CD4-positive, alpha-beta T cell treated with Interleukin-15 for 4 hours (primary cell): ENCODE measurements around the gene DGKI.

ENCODE experiments used
- DNase-seq: peaks from one replicate; pipeline ENCODE4 v3.0.0-alpha.2; 2020; ENCODE audit warnings: low spot score

Gene DGKI

DNA sequence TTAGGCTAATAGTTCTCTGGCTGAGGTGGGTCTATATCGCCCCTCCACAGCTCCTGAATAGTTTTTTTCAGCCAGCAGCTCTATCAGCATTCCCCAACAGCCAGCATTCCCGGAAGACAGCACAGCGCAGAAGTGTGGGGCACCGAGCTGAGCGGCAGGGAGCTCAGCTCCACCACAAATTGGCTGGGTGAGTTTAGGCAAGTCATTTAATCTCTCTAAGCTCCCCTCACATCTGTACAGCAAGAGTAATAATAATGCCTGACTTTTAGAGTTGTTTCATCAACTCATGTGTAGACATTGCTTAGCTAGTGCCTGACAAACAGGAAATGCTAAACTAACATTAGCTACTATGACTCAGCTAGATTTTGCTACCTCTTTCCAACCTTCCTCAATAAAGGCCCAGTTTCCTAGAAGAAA, 255.3 kb downstream of the DGKI start:
- DNase-seq = no peak

GRCh38 chr7:137590756-137591305, 255.9 kb downstream of the DGKI start:
- no peak for DNase-seq

GRCh38 chr7:137590071-137590755, 256.6 kb downstream of the DGKI start:
- no peak for DNase-seq

DNA sequence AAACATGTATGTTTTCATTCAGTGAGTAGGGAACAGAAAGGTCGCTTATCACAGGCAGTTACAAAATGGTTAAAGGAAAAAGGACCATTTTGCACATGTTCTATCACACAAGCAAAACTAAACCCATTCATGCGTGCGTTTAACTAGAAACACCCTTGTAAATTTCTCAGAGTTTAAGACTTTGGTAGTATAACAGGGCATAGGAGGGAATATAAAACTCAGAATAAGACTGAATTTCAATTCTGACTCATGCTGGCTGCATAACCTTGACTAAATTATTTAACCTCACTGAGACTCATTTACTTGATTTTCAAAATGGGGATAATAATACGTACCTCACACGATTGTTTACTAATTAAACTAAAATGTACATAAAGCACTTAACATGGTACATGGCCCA, 259.4 kb downstream of the DGKI start:
- no peak for DNase-seq

DNA sequence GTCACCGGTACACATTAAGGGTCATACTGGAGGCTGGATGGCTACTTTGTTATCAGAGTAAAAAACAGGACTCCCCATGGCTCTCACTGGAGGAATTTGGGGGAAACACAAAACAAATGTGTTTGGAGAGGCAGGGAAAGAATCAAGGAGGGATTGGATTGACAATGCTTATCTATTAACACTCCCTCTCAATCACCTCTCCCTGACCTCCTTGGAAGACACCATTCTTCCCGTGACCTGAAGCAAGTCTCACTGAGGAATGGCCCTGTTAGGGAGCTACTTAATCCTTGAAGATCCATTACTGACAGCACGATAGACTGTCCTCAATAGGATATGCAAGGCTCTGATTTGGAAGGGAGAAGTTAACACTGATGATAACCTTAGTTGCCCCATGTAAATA, 261.2 kb downstream of the DGKI start:
- DNase-seq = no peak

DNA sequence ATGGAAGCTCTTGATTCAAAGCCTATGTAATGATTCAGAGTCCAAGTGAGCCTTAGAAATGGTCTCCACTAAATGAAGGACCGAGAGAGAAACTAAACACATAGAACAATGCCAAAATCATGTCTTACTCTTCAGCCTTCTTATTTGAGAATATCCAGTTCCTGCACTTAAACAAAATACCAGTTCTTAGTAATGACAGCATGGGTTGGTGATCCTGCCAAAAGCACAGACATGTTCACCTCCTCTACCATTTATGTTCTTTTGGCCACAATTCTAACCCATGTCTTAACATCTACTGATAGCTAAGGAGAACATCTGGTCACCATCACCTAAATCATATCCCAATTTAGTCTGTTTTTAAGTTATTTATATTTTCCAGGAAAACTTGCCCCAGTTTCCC, 263.6 kb downstream of the DGKI start:
- no peak for DNase-seq

DNA sequence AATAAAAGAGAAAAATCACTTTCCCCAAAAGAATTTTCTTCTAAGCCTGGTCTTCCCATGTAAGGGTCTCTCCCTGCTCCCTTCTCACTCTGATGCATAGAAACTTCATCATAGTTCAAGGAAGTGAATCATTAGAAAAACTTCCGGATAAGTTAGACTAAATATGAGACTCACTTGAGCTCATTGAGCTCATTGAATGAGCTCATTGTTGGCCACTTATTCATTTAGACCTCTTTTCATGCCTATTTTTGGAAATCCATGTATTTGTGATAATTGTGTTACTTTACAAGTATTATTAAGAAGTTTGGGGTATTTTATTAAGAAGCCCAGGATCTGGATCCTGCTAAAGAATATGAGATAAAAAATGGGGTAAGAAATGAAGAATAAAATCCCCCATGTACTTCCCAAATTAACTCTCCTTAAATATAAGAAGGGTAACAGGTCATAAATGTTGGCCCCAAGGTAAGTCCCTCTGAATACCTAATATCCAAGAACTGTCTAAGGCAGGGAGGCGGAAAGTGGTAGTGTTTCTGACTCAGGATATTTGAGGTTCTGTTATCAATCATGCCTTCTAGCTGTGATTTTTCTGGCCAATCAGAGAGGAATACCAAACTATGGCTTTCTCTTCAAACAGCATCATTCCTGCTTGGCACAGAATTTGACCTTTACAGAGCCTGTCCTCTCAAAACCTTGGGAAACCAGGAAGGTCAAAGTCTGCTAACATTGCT, 266.7 kb downstream of the DGKI start:
- no peak for DNase-seq

- no peak for DNase-seq
Measured at GRCh38 chr7:137578541-137578940, 268.2 kb downstream of the DGKI start.

DNA sequence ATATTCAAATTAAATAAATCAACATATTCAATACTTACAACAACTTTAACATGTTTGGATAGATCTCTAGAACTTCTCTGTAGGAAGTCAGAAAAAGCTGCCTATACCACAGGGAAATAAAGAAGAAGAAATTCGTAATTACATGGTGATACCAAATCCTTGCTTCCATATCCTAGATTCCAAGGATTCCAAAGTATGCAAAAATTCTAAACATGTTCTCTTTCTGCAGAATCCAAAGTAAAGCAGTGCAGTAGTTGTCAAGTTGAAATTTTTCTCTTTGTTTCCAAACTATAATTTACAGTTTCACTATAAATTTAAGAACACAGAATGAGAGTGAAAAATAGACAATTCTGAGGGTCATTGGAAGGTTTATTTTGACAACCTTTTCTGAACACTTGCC, 269.6 kb downstream of the DGKI start:
- DNase-seq = no peak

- DNase-seq = no peak
Measured at GRCh38 chr7:137576481-137576880, 270.3 kb downstream of the DGKI start.

- DNase-seq = no peak
Measured at GRCh38 chr7:137574812-137575211, 272.0 kb downstream of the DGKI start.

DNA sequence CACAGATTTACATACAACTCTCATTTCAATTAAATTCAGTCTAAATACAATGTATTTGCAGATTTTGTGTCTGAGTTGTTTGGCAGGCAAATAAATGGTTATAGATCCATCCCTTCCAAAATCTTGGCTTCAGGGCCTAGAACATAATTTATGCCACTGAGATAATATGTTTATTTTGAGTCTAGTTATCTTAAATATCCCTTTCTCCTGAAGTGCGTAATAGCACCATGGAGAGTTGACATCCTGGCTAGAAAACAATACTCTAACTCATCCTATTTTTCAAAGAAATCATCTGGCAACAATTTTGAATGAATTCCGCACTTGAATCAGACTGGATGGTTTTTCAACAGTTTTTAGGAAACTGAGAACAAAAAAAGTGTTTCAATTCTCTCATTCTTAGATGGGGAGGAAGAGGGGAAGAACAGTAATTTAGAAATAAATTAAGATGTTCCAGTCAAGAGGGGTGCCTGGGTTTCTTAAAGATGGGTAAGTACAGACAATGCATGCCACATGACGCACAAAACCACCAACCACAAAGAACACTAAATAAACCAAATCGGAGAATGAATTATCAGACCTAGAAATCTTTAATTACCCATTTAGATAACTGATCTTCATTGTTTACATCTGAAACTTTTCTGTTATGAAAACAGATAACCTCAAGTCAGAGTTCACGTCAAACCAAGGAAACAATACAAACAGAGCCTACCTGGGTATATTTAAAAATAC, 274.6 kb downstream of the DGKI start:
- DNase-seq = no peak

DNA sequence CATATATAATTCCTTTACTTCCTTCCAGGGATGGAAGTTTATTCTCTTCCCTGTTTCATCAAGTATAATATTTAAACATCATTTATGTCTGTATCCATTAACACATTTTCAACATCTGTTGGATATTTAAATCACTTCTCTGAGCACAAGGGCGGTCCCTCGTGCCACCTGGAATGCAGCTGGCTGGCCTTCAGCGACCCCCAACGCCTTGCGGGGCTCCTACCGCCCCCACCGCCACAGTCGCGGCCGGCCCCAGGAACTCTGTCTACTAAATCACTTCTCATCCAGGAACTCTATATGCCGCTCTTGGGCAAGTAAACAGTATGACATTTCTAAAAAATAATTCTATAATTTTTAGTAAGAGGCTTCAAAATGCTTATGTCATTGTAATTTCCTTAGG, 282.1 kb downstream of the DGKI start:
- DNase-seq = no peak

GRCh38 chr7:137563981-137564380, 282.8 kb downstream of the DGKI start:
- DNase-seq = no peak

GRCh38 chr7:137547485-137547884, 299.3 kb downstream of the DGKI start:
- DNase-seq = no peak

DNA sequence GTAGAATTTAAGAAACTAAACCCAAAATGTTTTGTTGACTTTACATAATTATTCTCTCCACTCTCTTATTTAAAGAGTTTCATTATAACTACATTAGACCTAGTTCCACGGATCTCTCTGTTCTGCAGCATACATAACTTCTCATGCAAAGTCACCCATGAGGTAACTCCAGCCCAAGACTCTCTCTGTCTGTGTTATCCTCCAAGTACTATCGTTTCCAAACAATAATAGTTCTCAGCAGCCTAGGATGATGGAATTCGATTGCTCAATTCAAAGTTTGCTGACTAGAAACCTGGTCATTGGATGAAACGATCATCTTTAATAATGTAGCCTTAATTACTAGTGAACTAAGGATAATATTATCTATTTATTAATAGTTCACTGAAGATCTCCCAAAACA, 300.1 kb downstream of the DGKI start:
- no peak for DNase-seq

DNA sequence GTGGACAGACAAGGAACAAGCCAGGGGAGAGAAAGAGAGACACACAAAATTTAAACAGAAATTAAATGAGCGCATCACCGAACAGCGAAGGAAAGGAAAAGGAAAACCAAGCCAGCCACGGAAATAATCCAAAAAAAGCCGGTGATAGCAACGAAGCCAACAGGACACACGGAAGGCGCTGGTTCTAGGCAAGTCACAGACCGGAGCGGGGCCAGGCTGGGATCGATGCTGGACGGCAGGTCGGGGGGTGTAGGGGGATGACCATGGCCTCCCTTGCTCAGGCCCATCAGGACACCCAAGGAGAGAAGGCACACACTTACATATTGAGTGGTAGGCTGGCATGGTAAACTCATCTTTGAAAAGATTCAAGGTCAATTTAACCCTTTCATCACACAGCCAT, 300.8 kb downstream of the DGKI start:
- DNase-seq = no peak

DNA sequence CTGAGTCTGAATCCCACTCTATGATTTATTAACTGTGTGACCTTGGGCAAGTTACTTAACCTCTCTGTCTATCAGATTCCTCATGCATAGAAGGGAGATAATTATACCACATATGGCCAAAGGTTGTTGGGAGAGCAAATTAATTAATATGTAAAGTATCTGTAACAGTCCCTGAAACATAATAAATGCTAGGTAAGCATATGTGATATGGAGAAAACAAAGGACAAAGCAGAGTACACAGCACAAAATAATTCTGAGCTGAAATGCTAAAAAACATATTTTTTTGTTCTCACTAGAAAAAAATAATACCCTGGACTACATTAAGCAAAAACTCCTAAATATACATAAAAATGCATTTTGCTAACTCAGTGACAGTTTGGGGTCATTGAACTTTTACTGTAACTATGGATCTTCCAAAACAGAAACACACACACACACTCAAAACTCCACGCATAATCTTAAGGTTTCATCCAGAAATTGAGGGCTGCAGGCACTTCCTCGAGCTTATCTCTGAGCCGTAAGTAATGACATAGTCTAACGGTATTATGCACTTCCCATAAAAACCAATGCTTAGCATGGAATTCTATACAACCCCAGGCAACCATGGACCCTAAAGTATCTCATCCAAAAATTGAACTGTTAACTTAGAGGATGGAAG, 301.6 kb downstream of the DGKI start:
- no peak for DNase-seq

DNA sequence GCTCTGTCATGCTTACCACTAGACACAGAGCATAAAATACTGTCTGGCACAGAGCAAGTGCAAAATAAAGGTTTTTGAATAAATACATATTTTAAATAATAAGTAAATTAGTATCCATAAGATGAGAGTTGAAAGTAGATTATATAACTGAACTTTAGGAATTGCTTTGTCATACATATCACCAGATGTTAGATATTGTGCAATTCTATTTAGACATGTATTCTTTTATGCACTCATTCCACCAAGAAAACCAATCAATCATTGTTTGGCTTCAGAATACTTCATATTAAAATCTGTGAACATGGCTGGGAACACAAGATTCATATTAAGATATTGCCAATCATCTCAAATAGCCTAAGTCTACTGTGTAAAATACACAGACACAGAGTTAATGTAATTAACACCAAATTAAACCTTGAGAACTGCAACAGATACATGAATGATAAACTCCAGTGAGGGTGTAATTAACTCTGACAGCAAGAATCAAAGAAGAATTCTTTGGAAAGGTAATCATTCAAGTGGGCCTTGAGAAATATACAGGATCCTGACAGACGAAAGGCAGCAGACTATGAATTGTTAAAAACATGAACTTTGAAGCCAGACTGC, 302.2 kb downstream of the DGKI start:
- DNase-seq = no peak

DNA sequence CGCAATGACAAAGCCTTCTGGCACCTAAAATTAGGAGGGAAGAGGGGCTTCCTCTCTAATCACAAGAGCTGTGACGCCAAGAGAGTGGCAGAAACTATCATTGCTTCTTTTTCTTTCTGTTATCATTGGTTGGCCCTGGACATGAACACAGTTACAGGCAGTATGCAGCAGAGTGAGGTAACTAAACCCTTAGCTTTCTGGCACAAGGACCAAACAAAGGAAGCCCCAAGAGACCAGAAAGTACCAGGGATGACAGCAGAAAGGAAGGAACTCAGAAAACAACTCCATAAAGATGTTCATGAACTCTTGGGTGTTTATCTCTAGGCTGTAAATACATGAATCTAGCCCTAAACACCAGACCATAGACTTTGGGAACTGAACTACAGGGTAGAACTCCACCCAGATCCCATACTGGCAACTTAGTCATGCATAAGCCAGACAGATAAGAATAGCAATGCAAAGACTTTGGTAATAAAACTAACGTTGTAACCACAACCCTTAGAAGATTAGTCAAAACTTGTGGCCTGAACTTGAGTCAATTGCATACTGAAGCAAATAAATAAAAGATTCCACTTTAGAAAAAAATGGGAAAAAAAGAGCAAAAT, 307.6 kb downstream of the DGKI start:
- DNase-seq = no peak

DNA sequence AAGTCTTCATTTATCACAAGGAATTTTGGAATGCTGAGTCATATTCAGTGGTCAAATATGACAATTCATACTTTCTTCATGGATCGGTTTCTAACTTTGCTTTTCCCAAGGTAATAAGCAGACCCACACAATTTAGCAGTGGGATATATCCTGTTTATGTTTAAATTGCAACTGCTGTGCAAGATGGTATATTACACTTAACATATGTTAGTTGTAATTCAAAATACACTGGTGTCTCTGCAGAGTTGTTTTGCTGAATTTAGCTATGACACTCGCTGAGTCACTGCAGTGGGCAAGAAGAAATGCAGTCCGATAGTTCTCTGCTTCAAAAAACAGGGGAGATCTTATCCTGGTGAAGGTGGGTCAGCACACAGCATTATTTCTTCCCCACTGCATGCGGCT, 308.4 kb downstream of the DGKI start:
- DNase-seq = no peak

GRCh38 chr7:137535579-137535978, 311.2 kb downstream of the DGKI start:
- DNase-seq = no peak
